ENCODE data around the gene CD3E. TPM values are rescaled to one million over a fixed set of nuclear protein-coding genes. Genes with fewer than 3 reads are reported as not detected.
A peak's percentile ranks its signal among the peaks of the same experiment; 100 is the strongest.

The CD3E gene
- total and polyA plus RNA-seq, 9 of the 15 experiments (the other 6 are each of a cell fraction or from before 2014, with no cell fraction given), result 0.07 to 0.62 (median 0.19) TPM; not detected in 5

GRCh38 chr11:118359295-118359958 lies 54.9 kb downstream of the CD3E start, which contains the start of gene UBE4A (continued):
- TF ChIP-seq, protein P1, sequence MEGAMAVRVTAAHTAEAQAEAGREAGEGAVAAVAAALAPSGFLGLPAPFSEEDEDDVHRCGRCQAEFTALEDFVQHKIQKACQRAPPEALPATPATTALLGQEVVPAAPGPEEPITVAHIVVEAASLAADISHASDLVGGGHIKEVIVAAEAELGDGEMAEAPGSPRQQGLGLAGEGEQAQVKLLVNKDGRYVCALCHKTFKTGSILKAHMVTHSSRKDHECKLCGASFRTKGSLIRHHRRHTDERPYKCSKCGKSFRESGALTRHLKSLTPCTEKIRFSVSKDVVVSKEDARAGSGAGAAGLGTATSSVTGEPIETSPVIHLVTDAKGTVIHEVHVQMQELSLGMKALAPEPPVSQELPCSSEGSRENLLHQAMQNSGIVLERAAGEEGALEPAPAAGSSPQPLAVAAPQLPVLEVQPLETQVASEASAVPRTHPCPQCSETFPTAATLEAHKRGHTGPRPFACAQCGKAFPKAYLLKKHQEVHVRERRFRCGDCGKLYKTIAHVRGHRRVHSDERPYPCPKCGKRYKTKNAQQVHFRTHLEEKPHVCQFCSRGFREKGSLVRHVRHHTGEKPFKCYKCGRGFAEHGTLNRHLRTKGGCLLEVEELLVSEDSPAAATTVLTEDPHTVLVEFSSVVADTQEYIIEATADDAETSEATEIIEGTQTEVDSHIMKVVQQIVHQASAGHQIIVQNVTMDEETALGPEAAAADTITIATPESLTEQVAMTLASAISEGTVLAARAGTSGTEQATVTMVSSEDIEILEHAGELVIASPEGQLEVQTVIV (CRISPR knock-in tag; IDR thresholded peaks at IDR 0.05; ENCODE audit: borderline replicate concordance), result no peak
- no peak for TF ChIP-seq GTF2F1 (IDR thresholded peaks at IDR 0.05; ENCODE audit: low read depth, low read length)
- peak; percentile 56; the same call in 1 of the 2 replicates for TF ChIP-seq ZKSCAN1 (IDR thresholded peaks at IDR 0.05; ENCODE audit: low read depth, low read length)
- TF ChIP-seq ETV5 (CRISPR knock-in tag; IDR thresholded peaks at IDR 0.05; ENCODE audit: low read depth), result peak; percentile 88
- TF ChIP-seq DMBX1 (CRISPR knock-in tag; IDR thresholded peaks at IDR 0.05; ENCODE audit: borderline replicate concordance), result peak; percentile 34; the same call in 1 of the 2 replicates
- TF ChIP-seq E2F4 (CRISPR knock-in tag; IDR thresholded peaks at IDR 0.05; ENCODE audit: low read depth), result no peak
- peak; percentile 77 for TF ChIP-seq ZNF589 (CRISPR knock-in tag; IDR thresholded peaks at IDR 0.05; ENCODE audit: low read depth)
- TF ChIP-seq SMARCA5 (IDR thresholded peaks at IDR 0.05), result peak; percentile 63
- TF ChIP-seq MIER1 (IDR thresholded peaks at IDR 0.05; ENCODE audit: low read depth), result no peak
- TF ChIP-seq, protein P2, sequence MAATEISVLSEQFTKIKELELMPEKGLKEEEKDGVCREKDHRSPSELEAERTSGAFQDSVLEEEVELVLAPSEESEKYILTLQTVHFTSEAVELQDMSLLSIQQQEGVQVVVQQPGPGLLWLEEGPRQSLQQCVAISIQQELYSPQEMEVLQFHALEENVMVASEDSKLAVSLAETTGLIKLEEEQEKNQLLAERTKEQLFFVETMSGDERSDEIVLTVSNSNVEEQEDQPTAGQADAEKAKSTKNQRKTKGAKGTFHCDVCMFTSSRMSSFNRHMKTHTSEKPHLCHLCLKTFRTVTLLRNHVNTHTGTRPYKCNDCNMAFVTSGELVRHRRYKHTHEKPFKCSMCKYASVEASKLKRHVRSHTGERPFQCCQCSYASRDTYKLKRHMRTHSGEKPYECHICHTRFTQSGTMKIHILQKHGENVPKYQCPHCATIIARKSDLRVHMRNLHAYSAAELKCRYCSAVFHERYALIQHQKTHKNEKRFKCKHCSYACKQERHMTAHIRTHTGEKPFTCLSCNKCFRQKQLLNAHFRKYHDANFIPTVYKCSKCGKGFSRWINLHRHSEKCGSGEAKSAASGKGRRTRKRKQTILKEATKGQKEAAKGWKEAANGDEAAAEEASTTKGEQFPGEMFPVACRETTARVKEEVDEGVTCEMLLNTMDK (IDR thresholded peaks at IDR 0.05; ENCODE audit: borderline replicate concordance, insufficient read depth, low read depth, low read length, poor library complexity, severe bottlenecking), result no peak
- TF ChIP-seq ZNF277 (CRISPR knock-in tag; IDR thresholded peaks at IDR 0.05; ENCODE audit: borderline replicate concordance), result no peak
- TF ChIP-seq ARID2 (IDR thresholded peaks at IDR 0.05), result no peak
- TF ChIP-seq NCOA4 (IDR thresholded peaks at IDR 0.05; ENCODE audit: partially characterized antibody), result no peak
- peak; percentile 74; the same call in 1 of the 2 replicates for TF ChIP-seq KAT7 (CRISPR knock-in tag; IDR thresholded peaks at IDR 0.05; ENCODE audit: borderline replicate concordance)
- TF ChIP-seq TCF3 (CRISPR knock-in tag; IDR thresholded peaks at IDR 0.05), result 0 out of 2 replicates have a peak, but pooled peaks have one; percentile 0
- TF ChIP-seq KAT2B (IDR thresholded peaks at IDR 0.05; ENCODE audit: low read depth, low read length), result no peak
- TF ChIP-seq ZNF583 (CRISPR knock-in tag; IDR thresholded peaks at IDR 0.05), result peak; percentile 26; the same call in 1 of the 2 replicates
- TF ChIP-seq ZBTB26 (CRISPR knock-in tag; IDR thresholded peaks at IDR 0.05), result no peak

All from K562 (cell line).